DND-41 (cell line): ENCODE measurements around the gene EPS8L3.

Experiments
- CTCF ChIP-seq: IDR thresholded peaks from 2 replicates; pipeline ENCODE4 v1.5.1; 2012; ENCODE audit warnings: borderline replicate concordance, low read length, moderate library complexity, mild to moderate bottlenecking; ENCODE audit not compliant: poor library complexity, severe bottlenecking; ENCODE audit errors: extremely low read depth
- EZH2 ChIP-seq: IDR thresholded peaks from 3 replicates; pipeline ENCODE4 v1.6.1; 2012; ENCODE audit warnings: borderline replicate concordance, low read depth, mild to moderate bottlenecking, moderate library complexity, low read length, inconsistent platforms; ENCODE audit not compliant: severe bottlenecking

- TF ChIP-seq EZH2 = no peak
- TF ChIP-seq CTCF = no peak
These were observed 44.3 kb upstream of the EPS8L3 start for GRCh38 chr1:109807822-109808680.
